Skeletal muscle tissue (tissue), 5 donors: ENCODE data around the gene DHPS. TPM values are rescaled to one million over a fixed set of nuclear protein-coding genes. Genes with fewer than 3 reads are reported as not detected.
A peak's percentile ranks its signal among the peaks of the same experiment; 100 is the strongest.

Source experiments
- H3K27ac ChIP-seq: one replicate; pipeline ENCODE4 v1.7.0; 2013; ENCODE audit warnings: mild to moderate bottlenecking, low read depth, low read length, inconsistent platforms
- H3K27me3 ChIP-seq, 3 donors: one replicate each; pipeline ENCODE4 v1.7.0; 2013; ENCODE audit warnings: low read length in 3 of 3; ENCODE audit not compliant: control insufficient read depth in 3 of 3, insufficient read depth in 3 of 3
- H3K36me3 ChIP-seq, 3 donors: one replicate each; pipeline ENCODE4 v1.7.0; 2013; ENCODE audit warnings: low read length in 3 of 3; ENCODE audit not compliant: control insufficient read depth in 3 of 3, insufficient read depth in 3 of 3
- H3K4me1 ChIP-seq, 3 donors: one replicate each; pipeline ENCODE4 v1.7.0; 2013; ENCODE audit warnings: low read length in 3 of 3, mild to moderate bottlenecking in 3 of 3; ENCODE audit not compliant: control insufficient read depth in 3 of 3, insufficient read depth in 3 of 3
- H3K4me3 ChIP-seq, 3 donors: one replicate each; pipeline ENCODE4 v1.7.0; 2013; ENCODE audit warnings: low read length in 3 of 3
- H3K9ac ChIP-seq, 3 donors: one replicate each; pipeline ENCODE4 v1.7.0; 2013; ENCODE audit warnings: low read length in 3 of 3, mild to moderate bottlenecking in 3 of 3, moderate library complexity in 2 of 3, low read depth in 1 of 3
- H3K9me3 ChIP-seq, 3 donors: one replicate each; pipeline ENCODE4 v1.7.0; 2013; ENCODE audit warnings: low read length in 3 of 3; ENCODE audit not compliant: control insufficient read depth in 3 of 3
- small RNA-seq: library from RNA; depleted of rRNA; stranded (forward); fragments of <200 nt; gene quantifications from one replicate; pipeline ENCODE3, GENCODE V24; 2014
- total RNA-seq: library from RNA; depleted of rRNA; stranded (reverse); fragments of >200 nt; gene quantifications from one replicate; pipeline ENCODE4 v1.2.3, GENCODE V29; 2014
- donor health status: Osteomylitis.

The DHPS gene
- total RNA-seq, 1 donor from 2014 or later: 56.9 TPM

GRCh38 chr19:12638611-12639182 lies 43.0 kb downstream of the DHPS start:
- peaks cover 7 to 9% (median 7%) of the 10 kb centered on the region in 3 donors for H3K4me1 ChIP-seq
- H3K9me3 ChIP-seq: no peaks in the 10 kb centered on the region
- H3K4me3 ChIP-seq: no peak overlapping the region
- H3K27me3 ChIP-seq: no peaks in the 10 kb centered on the region
- no peak overlapping the region for H3K27ac ChIP-seq
- no peak overlapping the region for H3K9ac ChIP-seq
- no peaks in the 10 kb centered on the region for H3K36me3 ChIP-seq

- Histone ChIP-seq H3K9me3 (no peaks in the 10 kb centered on the region), H3K27me3 (no peaks in the 10 kb centered on the region), H3K4me3 (no peak overlapping the region), H3K9ac (no peak overlapping the region), H3K4me1 (peaks cover 7 to 9% (median 7%) of the 10 kb centered on the region in 3 donors), H3K27ac (no peak overlapping the region), H3K36me3 (no peaks in the 10 kb centered on the region)
These were observed 45.0 kb downstream of the DHPS start for GRCh38 chr19:12636631-12637030.

GRCh38 chr19:12629215-12629614 lies 52.5 kb downstream of the DHPS start:
- H3K4me1 ChIP-seq: no peaks in the 10 kb centered on the region
- no peak overlapping the region for H3K9ac ChIP-seq
- H3K36me3 ChIP-seq: peaks cover 32 to 47% (median 45%) of the 10 kb centered on the region in 3 donors
- peaks cover 7 to 15% (median 12%) of the 10 kb centered on the region in 3 donors for H3K9me3 ChIP-seq
- no peak overlapping the region for H3K27ac ChIP-seq
- no peaks in the 10 kb centered on the region for H3K27me3 ChIP-seq
- no peak overlapping the region for H3K4me3 ChIP-seq

DNA sequence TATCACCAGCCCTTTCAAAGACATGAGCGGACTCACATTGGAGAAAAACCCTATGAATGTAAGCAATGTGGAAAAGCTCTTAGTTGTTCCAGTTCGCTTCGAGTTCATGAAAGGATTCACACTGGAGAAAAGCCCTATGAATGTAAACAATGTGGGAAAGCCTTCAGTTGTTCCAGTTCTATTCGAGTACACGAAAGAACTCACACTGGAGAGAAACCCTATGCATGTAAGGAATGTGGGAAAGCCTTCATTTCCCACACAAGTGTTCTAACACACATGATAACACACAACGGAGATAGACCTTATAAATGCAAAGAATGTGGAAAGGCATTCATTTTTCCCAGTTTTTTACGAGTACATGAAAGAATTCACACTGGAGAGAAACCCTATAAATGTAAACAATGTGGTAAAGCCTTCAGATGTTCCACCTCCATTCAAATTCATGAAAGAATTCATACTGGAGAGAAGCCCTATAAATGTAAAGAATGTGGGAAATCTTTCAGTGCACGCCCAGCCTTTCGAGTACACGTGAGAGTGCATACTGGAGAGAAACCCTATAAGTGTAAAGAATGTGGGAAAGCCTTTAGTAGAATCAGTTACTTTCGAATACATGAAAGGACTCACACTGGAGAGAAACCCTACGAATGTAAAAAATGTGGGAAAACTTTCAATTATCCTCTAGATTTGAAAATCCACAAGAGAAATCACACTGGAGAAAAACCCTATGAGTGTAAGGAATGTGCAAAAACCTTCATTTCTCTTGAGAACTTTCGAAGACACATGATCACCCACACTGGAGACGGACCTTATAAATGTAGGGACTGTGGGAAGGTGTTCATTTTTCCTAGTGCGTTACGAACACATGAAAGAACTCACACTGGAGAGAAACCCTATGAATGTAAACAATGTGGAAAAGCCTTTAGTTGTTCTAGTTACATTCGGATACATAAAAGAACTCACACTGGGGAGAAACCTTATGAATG lies 53.3 kb downstream of the DHPS start:
- Histone ChIP-seq H3K27ac (no peak overlapping the region), H3K4me3 (no peak overlapping the region), H3K4me1 (no peaks in the 10 kb centered on the region), H3K27me3 (no peaks in the 10 kb centered on the region), H3K9ac (no peak overlapping the region), H3K36me3 (peaks cover 33 to 50% (median 49%) of the 10 kb centered on the region in 3 donors), H3K9me3 (peaks cover 7 to 15% (median 12%) of the 10 kb centered on the region in 3 donors)

DNA sequence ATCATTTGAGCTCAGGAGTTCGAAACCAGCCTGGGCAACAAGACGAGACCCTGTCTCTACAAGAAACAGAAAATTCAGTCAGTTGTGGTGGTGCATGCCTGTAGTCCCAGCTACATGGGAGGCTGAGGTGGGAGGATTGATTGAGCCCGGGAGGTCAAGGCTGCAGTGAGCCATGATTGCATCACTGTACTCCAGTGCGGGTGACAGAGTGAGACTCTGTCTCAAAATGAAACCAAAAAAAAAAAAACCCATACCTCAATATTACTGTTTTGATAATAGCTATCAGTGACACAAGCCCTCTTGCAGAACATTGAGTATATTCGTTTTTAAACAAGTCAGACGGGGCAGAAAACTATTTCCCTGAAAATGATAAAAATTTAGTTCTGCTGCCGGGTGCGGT lies 54.7 kb downstream of the DHPS start:
- Histone ChIP-seq H3K4me3 (no peak overlapping the region), H3K27ac (no peak overlapping the region), H3K9ac (no peak overlapping the region), H3K27me3 (no peaks in the 10 kb centered on the region), H3K36me3 (peaks cover 33 to 50% (median 50%) of the 10 kb centered on the region in 3 donors), H3K4me1 (no peaks in the 10 kb centered on the region), H3K9me3 (peaks cover 7 to 15% (median 12%) of the 10 kb centered on the region in 3 donors)

Small RNAs within 50 kb of the gene (small RNA-seq; reads per million reads assigned to genes)
- 23.8 reads per million, percentile 94 among the genes with 10 or more reads in this experiment for gene SNORD41

Other genes with a start within 250 kb of the DHPS start
- gene ZNF443, start 240.9 kb downstream of the DHPS start, total RNA-seq: 4.7 TPM
- gene ZNF709, start 197.1 kb downstream of the DHPS start, total RNA-seq: 5.7 TPM
- gene ZNF564, start 130.4 kb downstream of the DHPS start, total RNA-seq: 19.8 TPM
- 5.2 TPM for gene ZNF490, start 71.1 kb downstream of the DHPS start, total RNA-seq
- 10.4 TPM for gene ZNF791, start 71.0 kb downstream of the DHPS start, total RNA-seq
- 31.3 TPM for gene MAN2B1, start 15.1 kb downstream of the DHPS start, total RNA-seq
- gene WDR83, start 15.1 kb downstream of the DHPS start, total RNA-seq: 6.3 TPM
- not detected for gene GNG14, start 6.1 kb upstream of the DHPS start, total RNA-seq
- 3.1 TPM for gene FBXW9, start 14.8 kb upstream of the DHPS start, total RNA-seq
- 20.4 TPM for gene TNPO2, start 42.1 kb upstream of the DHPS start, total RNA-seq
- 175 TPM for gene TRIR, start 52.8 kb upstream of the DHPS start, total RNA-seq
- gene GET3, start 55.6 kb upstream of the DHPS start, total RNA-seq: 53.8 TPM
- not detected for gene BEST2, start 69.9 kb upstream of the DHPS start, total RNA-seq
- gene HOOK2, start 93.7 kb upstream of the DHPS start, total RNA-seq: 13.6 TPM
- 31.3 TPM for gene JUNB, start 109.6 kb upstream of the DHPS start, total RNA-seq
- 207 TPM for gene PRDX2, start 119.9 kb upstream of the DHPS start, total RNA-seq
- not detected for gene THSD8, start 120.2 kb upstream of the DHPS start, total RNA-seq
- 5.7 TPM for gene RNASEH2A, start 124.7 kb upstream of the DHPS start, total RNA-seq
- gene RTBDN, start 152.7 kb upstream of the DHPS start, total RNA-seq: not detected
- gene MAST1, start 156.6 kb upstream of the DHPS start, total RNA-seq: not detected
- gene DNASE2, start 199.6 kb upstream of the DHPS start, total RNA-seq: 10.4 TPM
- gene KLF1, start 205.3 kb upstream of the DHPS start, total RNA-seq: 2.1 TPM
- gene GCDH, start 209.3 kb upstream of the DHPS start, total RNA-seq: 39.7 TPM
- gene SYCE2, start 237.4 kb upstream of the DHPS start, total RNA-seq: not detected